SH-SY5Y (cell line): Measurements from ENCODE around the gene STX1A.

Source experiments
- GATA2 ChIP-seq: IDR thresholded peaks from 2 replicates; pipeline ENCODE4 v1.6.1; 2011; ENCODE audit warnings: mild to moderate bottlenecking, low read depth, low read length
- GATA3 ChIP-seq: IDR thresholded peaks from 2 replicates; pipeline ENCODE4 v1.6.1; 2011; ENCODE audit warnings: low read depth, mild to moderate bottlenecking, low read length, moderate library complexity

DNA sequence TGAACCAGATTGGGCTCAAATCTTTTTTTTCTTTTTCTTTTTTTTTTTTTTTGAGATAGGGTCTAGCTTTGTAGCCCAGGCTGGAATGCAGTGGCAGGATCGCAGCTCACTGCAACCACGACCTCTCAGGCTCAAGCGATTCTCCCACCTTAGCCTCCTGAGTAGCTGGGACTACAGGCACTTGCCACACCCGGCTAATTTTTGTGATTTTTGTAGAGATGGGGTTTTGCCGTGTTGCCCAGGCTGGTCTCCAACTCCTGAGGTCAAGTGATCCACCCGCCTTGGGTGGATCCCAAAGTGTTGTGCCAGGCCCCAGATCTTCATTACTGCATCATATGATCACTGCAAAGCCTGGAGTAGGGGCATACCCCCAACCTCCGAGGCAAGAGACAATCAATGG, 39.0 kb downstream of the STX1A start:
- TF ChIP-seq GATA2, result no peak
- TF ChIP-seq GATA3, result no peak
